ENCODE results near the gene C5.
"Not testable (repeated sequence)": the region's sequence is repeated elsewhere in the genome, so short reads cannot be mapped to it uniquely, and the experiment has no call there.

C5 gene

GRCh38 chr9:120977321-120977720 lies 72.8 kb downstream of the C5 start:
- DNase-seq: no peak

GRCh38 chr9:120974921-120975320 lies 75.2 kb downstream of the C5 start:
- no peak for DNase-seq

- DNase-seq: no peak
These were observed 75.9 kb downstream of the C5 start for GRCh38 chr9:120974181-120974580.

- no peak for DNase-seq
These were observed 78.1 kb downstream of the C5 start for GRCh38 chr9:120971938-120972337.

GRCh38 chr9:120971471-120971870 lies 78.6 kb downstream of the C5 start:
- DNase-seq: not testable (repeated sequence)

GRCh38 chr9:120970244-120970643 lies 79.8 kb downstream of the C5 start:
- DNase-seq: no peak

GRCh38 chr9:120966013-120966369 lies 84.1 kb downstream of the C5 start:
- no peak for DNase-seq

GRCh38 chr9:120965344-120966012 lies 84.6 kb downstream of the C5 start:
- DNase-seq: no peak

GRCh38 chr9:120961936-120962335 lies 88.1 kb downstream of the C5 start:
- no peak for DNase-seq

- no peak for DNase-seq
These were observed 90.1 kb downstream of the C5 start for GRCh38 chr9:120960001-120960400.

GRCh38 chr9:120956862-120957261 lies 93.2 kb downstream of the C5 start:
- DNase-seq: no peak

- no peak for DNase-seq
These were observed 98.0 kb downstream of the C5 start for GRCh38 chr9:120951960-120952618.

- no peak for DNase-seq
These were observed 99.4 kb downstream of the C5 start for GRCh38 chr9:120950421-120951388.

GRCh38 chr9:120949290-120949689 lies 100.8 kb downstream of the C5 start:
- no peak for DNase-seq

GRCh38 chr9:120948824-120949223 lies 101.3 kb downstream of the C5 start:
- no peak for DNase-seq

GRCh38 chr9:120947222-120947621 lies 102.9 kb downstream of the C5 start:
- DNase-seq: no peak

- no peak for DNase-seq
These were observed 103.8 kb downstream of the C5 start for GRCh38 chr9:120946259-120946658.

- no peak for DNase-seq
These were observed 105.1 kb downstream of the C5 start for GRCh38 chr9:120944948-120945347.

- no peak for DNase-seq
These were observed 105.6 kb downstream of the C5 start for GRCh38 chr9:120944434-120944843.

- no peak for DNase-seq
These were observed 107.7 kb downstream of the C5 start for GRCh38 chr9:120942186-120943001.

GRCh38 chr9:120941046-120941770 lies 108.9 kb downstream of the C5 start:
- DNase-seq: no peak

- no peak for DNase-seq
These were observed 109.5 kb downstream of the C5 start for GRCh38 chr9:120940573-120940972.

All from activated CD4-positive, alpha-beta T cell treated with anti-CD3 and anti-CD28 coated beads, Interleukin-2, amount 50 U/mL, for 1 hour (primary cell).